Endothelial cell of umbilical vein (primary cell): ENCODE measurements around the gene NFS1.

Experiments
- EZH2 ChIP-seq: IDR thresholded peaks from 2 replicates; pipeline ENCODE4 v1.6.1; 2012; ENCODE audit warnings: borderline replicate concordance, low read depth, mild to moderate bottlenecking, moderate library complexity, low read length, inconsistent platforms; ENCODE audit not compliant: severe bottlenecking
- JUN ChIP-seq: IDR thresholded peaks from 2 replicates; pipeline ENCODE4 v1.6.1; 2011; ENCODE audit warnings: borderline replicate concordance, low read depth; ENCODE audit not compliant: insufficient read length, insufficient read depth
- POLR2A ChIP-seq: IDR thresholded peaks from 2 replicates; pipeline ENCODE4 v1.6.1; 2012; ENCODE audit warnings: low read depth, mild to moderate bottlenecking, control low read depth, low read length
- POLR2AphosphoS5 ChIP-seq: IDR thresholded peaks from 2 replicates; pipeline ENCODE4 v1.6.1; 2012; ENCODE audit warnings: low read depth, mild to moderate bottlenecking, control low read depth, low read length, moderate library complexity; ENCODE audit not compliant: insufficient read depth
- TF ChIP-seq, protein P1 (sequence below), 2 donors: IDR thresholded peaks; 1 replicate in 1 of 2; 2 replicates in 1 of 2; pipeline ENCODE4 v1.5.1; 2011; ENCODE audit warnings: low read length in 2 of 2, mild to moderate bottlenecking in 2 of 2, moderate library complexity in 2 of 2, control low read depth in 1 of 2, inconsistent platforms in 1 of 2, low read depth in 1 of 2; ENCODE audit not compliant: insufficient read depth in 1 of 2; ENCODE audit errors: extremely low read depth in 1 of 2
- TF ChIP-seq, protein P2 (sequence below): IDR thresholded peaks from 2 replicates; pipeline ENCODE4 v1.6.1; 2011; ENCODE audit not compliant: insufficient read depth, insufficient read length

DNA sequence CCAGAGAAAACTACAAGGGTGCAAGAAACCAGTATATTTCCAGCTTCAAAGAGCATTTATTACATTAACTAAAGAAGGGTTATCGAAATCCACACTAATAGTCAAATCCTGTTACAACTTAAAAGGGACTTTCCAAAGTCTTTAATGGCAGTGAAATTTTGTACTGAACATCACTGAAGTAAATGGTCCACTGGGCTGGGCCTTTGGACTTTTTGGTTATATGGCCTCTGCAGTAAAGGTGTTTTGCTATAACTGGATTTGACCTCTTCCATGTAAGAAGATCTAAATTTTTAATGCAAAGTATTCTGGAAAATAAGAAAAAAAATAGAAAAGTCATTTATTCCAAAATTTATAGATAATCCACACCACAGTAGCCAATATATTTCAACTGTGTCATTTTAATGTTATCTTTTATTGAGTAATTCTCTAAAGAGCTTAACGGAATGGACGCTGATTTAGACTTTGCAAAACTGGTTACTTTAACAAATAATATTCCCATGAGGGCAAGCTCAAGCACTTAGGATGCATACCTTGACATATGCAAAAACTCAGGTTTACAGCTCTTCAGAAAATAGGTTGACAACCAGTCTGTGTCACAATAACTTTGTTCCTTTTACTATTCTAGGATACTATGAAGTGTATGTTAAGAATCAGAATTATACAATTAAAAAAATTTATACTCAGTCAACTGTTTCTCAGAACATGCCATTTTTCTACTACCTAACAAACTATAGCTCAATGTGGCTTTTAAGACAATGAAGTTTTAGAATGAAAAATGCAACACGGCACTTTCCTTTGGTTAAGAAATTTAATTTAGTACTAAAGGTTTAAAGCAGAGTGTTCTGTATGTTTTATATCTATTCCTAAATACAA lies 35.9 kb upstream of the NFS1 start:
- TF ChIP-seq, protein P1, sequence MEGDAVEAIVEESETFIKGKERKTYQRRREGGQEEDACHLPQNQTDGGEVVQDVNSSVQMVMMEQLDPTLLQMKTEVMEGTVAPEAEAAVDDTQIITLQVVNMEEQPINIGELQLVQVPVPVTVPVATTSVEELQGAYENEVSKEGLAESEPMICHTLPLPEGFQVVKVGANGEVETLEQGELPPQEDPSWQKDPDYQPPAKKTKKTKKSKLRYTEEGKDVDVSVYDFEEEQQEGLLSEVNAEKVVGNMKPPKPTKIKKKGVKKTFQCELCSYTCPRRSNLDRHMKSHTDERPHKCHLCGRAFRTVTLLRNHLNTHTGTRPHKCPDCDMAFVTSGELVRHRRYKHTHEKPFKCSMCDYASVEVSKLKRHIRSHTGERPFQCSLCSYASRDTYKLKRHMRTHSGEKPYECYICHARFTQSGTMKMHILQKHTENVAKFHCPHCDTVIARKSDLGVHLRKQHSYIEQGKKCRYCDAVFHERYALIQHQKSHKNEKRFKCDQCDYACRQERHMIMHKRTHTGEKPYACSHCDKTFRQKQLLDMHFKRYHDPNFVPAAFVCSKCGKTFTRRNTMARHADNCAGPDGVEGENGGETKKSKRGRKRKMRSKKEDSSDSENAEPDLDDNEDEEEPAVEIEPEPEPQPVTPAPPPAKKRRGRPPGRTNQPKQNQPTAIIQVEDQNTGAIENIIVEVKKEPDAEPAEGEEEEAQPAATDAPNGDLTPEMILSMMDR (IDR thresholded peaks at IDR 0.05; ENCODE audit: extremely low read depth in 1 of 2, insufficient read depth in 1 of 2, low read depth in 1 of 2, low read length in 2 of 2), result no peak
- TF ChIP-seq EZH2 (no peak), POLR2A (no peak), POLR2AphosphoS5 (no peak), JUN (no peak)
- TF ChIP-seq, protein P2, sequence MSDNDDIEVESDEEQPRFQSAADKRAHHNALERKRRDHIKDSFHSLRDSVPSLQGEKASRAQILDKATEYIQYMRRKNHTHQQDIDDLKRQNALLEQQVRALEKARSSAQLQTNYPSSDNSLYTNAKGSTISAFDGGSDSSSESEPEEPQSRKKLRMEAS, result no peak
